ENCODE data around the gene LTN1.
"Not testable (repeated sequence)": the region's sequence is repeated elsewhere in the genome, so short reads cannot be mapped to it uniquely, and the experiment has no call there.

Gene LTN1, protein sequence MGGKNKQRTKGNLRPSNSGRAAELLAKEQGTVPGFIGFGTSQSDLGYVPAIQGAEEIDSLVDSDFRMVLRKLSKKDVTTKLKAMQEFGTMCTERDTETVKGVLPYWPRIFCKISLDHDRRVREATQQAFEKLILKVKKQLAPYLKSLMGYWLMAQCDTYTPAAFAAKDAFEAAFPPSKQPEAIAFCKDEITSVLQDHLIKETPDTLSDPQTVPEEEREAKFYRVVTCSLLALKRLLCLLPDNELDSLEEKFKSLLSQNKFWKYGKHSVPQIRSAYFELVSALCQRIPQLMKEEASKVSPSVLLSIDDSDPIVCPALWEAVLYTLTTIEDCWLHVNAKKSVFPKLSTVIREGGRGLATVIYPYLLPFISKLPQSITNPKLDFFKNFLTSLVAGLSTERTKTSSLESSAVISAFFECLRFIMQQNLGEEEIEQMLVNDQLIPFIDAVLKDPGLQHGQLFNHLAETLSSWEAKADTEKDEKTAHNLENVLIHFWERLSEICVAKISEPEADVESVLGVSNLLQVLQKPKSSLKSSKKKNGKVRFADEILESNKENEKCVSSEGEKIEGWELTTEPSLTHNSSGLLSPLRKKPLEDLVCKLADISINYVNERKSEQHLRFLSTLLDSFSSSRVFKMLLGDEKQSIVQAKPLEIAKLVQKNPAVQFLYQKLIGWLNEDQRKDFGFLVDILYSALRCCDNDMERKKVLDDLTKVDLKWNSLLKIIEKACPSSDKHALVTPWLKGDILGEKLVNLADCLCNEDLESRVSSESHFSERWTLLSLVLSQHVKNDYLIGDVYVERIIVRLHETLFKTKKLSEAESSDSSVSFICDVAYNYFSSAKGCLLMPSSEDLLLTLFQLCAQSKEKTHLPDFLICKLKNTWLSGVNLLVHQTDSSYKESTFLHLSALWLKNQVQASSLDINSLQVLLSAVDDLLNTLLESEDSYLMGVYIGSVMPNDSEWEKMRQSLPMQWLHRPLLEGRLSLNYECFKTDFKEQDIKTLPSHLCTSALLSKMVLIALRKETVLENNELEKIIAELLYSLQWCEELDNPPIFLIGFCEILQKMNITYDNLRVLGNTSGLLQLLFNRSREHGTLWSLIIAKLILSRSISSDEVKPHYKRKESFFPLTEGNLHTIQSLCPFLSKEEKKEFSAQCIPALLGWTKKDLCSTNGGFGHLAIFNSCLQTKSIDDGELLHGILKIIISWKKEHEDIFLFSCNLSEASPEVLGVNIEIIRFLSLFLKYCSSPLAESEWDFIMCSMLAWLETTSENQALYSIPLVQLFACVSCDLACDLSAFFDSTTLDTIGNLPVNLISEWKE (N-terminal part only)

DNA sequence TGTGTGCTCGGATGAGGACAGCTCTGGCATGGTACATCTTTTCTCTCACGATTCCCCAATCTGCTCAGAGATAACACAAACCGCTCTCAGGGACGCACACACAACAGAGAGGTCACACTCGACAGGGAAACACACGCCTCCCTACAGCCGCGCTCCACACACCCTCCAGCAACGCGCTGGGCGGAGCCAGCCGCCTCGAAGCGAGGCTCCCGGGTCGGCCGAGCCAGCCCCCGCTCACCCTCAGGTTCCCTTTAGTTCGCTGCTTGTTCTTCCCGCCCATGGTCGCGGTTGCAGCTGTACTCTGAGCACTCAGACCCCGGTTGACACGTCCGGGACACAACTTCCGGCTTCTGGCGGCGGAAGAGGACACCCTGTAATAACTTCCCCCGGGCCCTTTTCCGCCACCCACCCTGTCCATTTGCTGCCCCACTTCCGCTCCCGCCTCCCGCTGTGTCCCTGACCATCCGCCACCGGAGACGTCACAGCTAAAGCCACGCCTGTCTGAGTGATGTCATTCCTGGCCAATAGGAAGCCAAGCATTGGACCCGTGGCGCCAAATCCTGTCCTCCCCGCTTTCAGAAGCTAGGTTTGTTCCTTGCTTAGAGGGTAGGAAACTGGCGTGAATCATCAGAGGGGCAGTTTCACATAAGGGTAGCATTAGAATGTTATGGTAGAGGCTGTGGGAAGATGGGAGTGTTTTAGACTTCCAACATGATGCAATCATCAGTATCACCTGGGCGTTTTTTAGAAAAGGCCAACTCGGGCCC, at the start of gene LTN1:
Gene LTN1 (minus strand): TSS at position 352 of the 767 bp plus-strand sequence. CDS start 72 bp downstream, at position 280.
- peak; percentile 96 for DNase-seq

DNA sequence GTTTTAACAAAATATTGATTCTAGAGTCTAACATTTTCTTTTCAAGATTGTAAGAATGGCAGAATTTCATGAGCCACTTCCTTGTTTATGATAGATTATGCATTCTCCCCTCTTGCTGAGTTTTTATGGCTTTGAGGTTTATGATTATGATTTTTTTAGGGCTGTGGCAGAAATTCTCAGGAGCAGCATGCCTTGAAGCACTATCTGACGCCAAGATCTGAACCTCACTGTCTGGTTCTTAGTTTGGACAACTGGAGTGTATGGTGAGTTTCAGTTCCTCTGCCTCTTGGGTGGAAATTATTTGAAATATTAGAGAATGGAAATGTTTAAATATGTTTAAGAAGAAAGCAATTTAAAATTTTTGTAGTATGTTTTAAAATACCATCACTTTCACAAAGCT, 42.0 kb upstream of the LTN1 start:
- no peak for DNase-seq

DNA sequence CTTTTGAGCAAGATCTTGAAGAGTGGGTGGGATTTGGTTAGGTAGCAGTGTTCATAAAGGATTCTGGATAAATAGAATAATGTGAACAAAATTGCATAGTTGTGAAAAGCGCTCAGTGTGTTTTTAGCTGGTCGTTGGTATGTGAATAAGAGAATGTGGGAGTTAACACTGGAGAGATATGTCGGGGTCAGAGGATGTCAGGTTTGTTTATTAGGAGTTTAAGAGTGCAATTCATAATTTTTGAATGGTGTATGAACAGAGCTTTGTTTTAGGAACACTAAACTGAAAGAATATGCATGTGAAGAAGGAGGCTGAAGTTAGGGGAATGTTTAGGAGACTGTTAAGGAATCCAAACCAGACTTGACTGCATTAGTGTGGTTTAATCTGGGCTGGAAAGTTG, 41.2 kb upstream of the LTN1 start:
- no peak for DNase-seq

DNA sequence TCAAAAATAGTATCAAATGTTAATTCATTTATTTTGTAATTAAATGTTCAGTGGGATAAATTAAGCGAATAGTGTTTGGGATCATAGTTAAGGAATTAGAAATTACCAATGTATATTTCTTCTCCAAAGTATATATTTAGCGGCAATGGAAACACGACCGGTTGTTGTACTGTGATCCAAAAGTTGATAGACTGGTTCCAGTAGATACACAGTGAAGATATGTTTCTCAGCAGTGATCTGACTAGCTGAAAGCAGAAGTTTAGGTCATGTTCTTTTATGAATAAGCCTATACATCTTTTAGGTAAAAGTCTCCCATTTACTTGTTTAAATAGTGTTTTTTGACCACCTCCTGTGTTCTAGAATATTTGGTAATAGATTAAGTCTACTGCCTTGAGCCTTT, 40.6 kb upstream of the LTN1 start:
- DNase-seq, result no peak

DNA sequence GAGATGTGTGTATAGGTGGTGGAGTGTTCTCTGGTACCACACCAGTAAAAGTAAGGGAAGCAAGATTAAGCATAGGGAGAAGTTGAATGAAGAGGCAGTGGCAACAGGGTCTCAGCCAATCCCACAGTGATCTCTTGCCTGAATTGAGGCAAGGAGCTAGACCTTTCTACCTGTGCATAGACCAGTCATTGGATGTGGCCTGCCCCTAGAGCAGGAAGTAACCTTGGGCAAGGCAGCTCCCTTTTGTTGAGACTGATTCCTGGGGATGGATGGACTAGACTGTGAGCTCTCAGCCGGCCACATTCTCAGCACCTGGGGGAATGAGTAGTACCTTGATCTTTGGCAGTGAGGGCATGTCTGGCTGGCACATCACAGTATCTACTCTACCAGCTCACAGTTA, 38.2 kb upstream of the LTN1 start:
- DNase-seq, result no peak

DNA sequence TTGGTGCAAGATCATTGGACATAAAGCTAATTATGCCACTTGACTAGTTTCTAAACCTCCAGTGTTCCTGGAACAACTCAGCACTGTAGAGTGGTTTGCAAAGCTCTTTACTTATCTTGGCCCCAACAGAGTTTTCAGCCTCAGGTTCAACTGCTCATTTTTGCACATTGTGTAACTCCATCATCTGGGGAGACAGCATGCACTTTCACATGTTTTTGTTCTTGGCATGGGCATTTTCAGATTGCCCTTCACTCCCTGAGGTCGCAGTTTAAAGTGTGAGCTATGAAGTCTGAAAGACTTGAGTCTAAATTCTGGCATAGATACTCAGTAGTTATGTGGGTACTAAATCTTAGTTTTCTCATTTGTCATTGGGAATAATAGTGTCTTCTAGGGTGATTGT, 36.8 kb upstream of the LTN1 start:
- no peak for DNase-seq

DNA sequence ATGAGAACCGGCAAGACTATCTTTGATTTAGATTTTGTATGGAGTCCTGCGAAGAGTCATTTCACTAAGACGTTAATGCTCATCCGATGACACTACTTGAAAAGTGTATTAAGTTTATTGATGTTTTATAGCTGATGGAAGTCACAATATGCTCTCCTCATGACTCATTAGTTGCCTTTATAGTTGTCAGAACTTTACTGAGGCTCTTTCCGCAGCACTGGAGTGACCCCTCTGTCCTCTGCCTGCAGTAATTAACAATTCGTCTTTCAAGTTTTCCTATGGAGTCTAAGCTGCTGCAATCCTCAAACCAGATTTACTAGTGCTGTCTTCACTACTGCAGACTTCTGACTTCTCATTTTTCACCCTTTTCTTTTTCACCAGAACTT, 32.6 kb upstream of the LTN1 start:
- no peak for DNase-seq

DNA sequence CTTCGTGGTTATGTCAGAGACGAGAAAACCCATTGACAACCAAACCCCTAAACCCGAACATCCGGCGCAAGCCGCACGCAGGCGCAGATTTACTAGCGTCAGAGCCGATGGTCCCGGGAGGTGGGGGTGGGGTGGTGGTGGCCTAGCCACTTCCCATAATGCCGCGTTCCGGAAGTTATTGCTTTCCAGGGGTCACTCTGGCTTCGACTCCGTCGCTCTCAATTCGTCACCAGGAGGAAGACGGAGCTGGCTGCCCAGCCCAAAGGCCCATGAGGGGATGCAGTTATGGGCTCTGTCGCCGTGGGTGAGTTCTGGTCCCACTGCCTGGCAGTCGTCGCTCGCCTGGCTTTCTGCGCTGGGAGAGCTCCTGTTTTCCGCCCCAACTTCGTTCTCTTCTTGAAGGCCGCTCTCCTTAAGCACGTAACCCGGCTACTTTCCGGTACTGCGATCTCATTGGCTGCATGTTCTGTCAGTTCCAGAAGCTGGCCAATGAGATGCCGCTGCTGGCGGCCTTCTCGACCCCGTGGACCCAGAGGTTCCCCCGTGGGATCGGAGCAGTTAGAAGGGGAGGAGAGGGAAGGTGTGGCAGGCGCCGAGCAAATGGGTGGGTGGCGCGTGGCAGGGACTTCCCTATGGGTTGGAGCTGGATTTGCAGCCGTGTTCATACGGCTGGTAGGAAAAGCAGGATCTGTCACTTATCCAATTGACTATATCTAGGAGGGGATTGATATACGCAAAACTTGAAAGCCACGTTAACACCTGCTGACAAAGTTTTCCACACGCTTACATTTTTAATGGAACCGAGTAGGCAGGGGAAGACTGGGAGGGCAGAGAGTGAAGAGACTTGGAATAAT, 32.0 kb upstream of the LTN1 start, which contains the start of gene USP16:
Gene USP16 (plus strand): TSS at position 195 of the 854 bp plus-strand sequence. CDS start 3,246 bp downstream, outside the sequence.
- DNase-seq, result peak; percentile 95

DNA sequence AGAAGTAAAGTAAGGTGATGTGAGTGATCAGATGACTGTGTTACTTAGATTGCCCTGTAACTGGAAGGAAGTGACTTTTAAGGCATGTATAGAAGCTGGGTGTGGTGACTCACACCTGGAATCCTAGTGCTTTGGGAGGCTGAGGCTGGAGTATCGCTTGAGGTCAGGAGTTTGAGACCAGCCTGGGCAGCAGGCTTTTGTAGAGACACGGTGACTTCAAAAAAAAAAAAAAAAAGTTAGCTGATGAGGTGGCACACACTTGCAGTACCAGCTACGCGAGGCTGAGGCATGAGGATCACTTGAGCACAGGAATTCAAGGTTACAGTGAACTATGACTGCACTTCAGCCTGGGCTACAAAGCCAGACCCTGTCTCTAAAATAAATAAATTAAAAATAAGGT, 29.5 kb upstream of the LTN1 start:
- no peak for DNase-seq

DNA sequence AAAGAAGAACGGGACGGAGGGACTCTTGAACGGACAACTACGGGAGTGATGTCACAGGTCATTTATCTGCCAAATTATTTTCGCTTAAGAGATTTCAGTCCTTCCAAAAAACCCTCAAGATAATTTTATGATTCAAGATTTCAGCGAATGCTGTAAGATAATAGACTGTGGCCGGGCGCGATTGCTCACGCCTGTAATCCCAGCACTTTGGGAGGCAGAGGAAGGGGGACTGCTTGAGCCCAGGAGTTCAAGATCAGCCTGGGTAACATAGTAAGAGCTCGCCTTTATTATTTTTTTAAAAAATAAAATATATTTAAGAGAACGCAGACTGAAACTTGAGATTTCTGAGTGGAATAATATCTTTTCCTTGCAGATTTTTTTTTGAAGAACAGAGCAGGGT, 25.9 kb upstream of the LTN1 start:
- no peak for DNase-seq

DNA sequence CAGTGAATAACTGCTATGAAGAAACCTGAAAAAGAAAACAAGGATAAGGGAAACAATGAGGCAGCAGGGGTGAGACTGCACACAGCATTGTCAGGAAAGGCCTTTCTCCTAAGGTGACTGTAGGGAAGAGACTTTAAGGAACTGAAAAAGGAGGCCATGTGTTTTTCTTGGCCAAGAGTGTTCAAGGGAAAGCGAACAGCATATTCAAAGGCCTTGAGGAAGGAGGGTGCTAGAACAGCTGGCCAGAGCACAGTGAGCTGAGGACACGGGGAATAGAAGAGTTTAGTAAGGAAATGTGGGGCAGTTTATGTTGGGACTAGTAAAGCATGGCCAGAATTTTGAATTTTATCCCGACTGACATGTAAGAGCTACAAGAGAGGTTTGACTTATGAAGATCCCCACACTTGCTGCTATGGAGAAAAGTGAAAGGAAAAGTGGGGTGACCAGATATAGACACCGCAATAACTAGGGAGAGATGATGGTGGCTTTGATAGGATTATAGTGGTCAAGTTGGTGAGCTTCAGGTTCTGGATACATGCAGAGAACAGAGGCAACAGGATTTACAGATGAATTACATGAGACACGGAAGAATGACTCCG, 25.1 kb upstream of the LTN1 start:
- no peak for DNase-seq

DNA sequence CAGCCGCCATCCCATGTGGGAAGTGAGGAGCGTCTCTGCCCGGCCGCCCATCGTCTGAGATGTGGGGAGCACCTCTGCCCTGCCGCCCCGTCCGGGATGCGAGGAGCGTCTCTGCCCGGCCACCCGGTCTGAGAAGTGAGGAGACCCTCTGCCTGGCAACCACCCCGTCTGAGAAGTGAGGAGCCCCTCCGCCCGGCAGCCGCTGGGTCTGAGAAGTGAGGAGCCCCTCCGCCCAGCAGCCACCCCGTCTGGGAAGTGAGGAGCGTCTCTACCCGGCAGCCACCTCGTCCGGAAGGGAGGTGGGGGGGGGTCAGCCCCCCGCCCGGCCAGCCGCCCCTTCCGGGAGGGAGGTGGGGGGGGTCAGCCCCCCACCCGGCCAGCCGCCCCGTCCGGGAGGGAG, 18.6 kb upstream of the LTN1 start:
- not testable (repeated sequence) for DNase-seq

DNA sequence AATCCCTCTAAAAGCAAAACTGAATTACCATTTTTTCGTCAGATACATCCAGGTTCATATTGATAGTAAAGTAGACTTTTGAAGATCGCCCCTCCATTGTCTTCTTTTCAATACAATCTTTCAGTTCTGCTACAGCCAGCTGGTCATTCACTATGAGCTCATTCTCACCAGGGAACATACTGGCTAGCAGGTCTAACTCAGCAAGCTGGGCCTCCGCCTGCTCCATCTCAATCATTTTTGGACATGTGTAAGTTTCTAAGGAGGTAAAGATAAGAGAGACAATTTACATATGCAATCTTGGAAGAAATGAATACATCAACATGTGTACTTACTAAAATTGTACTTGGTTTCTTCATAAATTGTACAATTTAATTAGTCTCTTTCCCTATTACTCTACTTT, 15.7 kb upstream of the LTN1 start:
- DNase-seq, result no peak

DNA sequence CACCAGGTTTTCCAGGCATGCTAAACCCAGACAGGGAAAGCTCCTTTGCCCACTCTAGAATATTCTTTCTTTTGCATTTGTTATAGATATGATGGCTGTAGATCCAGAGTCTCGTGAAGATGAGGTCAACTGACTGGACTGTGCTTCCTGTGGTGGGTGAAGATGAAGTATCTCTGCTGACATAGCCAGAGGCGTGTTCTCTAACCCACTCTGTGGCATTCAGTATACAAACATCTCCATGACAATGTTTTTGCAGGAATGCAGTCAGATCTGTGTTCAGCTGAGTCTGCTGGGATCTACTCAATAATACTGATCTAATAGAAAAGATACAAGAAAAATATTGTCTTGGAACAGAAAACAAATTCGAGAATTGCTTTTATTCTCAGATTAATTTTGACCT, 15.1 kb upstream of the LTN1 start:
- no peak for DNase-seq

DNA sequence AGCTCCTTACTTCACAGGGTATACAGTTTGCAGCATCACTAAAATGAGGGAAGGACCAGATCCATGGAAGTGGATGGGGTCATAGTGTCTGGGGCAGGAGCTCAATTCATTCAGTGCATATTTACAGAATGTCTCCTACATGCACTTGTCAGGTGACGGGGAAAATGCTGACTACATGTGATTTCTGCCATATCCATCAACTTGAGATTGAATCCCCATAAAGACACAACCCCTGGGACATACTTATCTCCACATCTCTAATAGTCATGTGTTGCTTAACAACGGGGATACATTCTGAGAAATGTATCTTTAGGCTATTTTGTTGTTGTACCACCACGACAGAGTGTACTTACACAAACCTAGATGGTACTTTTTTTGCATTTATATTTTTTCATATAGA, 14.5 kb upstream of the LTN1 start:
- DNase-seq, result no peak

DNA sequence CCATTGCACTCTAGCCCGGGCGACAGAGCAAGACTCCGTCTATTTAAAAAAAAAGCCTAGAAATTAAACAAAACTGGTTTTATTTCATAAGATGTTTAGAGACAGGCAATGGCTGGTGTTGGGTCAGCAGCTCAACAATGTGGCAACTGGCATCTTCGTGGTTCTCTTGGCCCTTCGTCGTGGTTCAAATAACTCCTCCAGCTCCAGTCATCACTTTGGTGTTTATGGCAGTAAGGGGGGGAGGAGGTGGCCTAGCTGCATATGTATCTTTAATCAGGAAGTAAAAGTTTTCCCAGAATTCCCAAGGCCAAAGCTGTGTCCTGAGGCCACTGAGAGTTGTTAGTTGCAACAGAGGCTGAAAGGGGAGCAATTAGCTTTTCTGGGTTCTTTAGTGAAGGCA, 13.0 kb upstream of the LTN1 start:
- DNase-seq, result no peak

DNA sequence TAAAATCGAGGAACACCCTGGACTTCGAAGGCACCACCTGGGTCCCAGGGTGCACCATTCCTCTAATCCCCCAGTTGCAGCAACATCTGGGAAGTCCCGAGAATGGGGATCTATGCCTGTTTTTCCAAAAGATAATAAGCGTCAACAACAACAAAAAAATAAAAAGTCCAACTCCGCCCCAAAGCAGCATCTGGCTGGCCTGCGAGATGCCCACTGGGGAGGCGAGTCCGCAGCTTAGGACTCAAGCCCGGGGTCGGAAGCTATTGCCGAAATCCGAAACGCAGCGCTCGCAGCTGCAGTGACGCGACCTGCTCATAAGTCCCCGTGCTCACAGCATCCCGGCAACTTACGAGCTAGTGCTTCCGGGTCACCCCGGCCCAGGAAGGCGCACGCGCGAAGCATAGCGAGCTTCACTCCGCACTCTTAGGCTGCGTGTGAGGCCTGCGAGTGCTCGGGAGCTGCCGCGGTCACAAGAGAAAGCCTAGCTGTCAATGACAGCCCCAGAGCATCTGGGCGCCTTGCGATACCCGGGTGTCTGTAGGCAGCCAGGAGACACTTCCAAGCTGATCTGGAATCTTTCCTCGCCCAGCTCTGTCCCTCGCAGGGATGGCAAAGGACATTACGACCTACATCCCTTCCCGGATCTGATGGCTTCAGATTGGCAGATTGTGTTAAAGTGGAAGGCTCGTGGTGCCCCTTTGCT, 9.9 kb upstream of the LTN1 start:
- peak; percentile 72 for DNase-seq

DNA sequence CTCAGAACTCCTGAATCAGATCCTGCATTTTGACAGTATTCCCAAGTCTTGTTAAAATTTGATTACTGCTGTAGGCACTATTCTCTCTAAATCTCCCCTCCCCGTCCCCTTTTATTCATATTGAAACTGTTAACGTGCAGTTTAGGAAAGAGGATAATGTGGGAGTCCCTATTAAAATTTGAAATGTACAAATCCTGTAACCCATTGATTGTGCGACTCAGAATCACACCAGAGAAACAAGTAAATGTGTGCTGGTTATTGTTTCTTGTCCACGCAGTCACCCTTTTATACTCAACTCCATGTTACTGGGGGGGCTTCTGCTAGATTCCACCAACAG, 584 bp upstream of the LTN1 start:
- DNase-seq, result no peak

DNA sequence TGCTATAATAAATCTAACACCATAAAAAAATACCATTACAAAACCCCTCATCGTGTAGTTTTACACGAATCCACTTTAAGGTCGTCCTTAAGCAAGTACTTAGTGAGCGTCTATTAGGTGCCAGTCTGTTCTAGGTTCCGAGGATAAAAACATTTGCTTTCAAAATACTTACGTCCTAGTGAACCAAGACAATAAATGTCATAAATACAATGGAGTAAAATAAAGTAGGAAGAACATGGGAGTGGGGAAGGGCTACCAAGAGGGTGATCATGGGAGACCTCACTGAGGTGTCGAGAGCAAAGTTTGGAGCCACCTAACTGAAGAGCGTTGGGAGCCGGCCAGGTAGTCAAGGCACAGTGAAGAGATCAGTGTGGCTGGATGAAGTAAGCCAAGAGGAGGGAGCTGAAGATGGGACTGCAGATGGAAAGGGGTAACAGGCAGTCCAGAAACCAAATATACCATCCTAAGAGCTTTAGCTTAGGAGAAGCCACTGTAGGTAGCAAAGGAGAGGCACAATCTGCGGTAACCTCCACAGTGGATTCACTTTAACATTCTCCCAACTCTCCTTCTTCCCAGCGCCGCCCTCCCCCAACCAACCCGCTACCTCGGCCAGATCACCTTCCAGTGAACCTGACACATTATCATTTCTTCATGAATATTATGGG, 684 bp downstream of the LTN1 start:
- no peak for DNase-seq

DNA sequence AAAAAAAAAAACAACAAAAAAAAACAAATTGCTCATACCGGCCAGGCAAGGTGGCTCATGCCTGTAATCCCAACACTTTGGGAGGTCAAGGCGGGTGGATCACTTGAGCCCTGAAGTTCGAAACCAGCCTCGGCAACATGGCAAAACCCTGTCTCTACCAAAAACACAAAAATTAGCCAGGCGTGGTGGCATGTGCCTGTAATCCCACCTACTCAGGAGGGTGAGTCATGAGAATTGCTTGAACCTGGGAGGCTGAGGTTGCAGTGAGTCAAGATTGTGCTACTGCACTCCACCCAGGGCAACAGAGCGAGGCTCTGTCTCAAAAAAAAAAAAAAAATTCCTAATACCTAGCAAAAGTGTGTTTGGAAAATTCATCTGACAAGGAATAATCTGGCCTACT, 4.5 kb downstream of the LTN1 start:
- DNase-seq, result not testable (repeated sequence)
